Neural cell (in vitro differentiated cells): Measurements from ENCODE around the gene TYW5.

Source experiments
- CTCF ChIP-seq: fragments of 450-650 bp; IDR thresholded peaks from 2 replicates; pipeline ENCODE4 v1.5.1; 2014; ENCODE audit warnings: antibody characterized with exemption, mild to moderate bottlenecking, moderate library complexity; ENCODE audit not compliant: poor library complexity, severe bottlenecking
- EZH2 ChIP-seq: fragments of 200-600, 300-800 bp; shearing (Covaris generic), sonication (generic); IDR thresholded peaks from 2 replicates; pipeline ENCODE4 v1.6.1; 2014; ENCODE audit warnings: antibody characterized with exemption, low read length, borderline replicate concordance, mild to moderate bottlenecking; ENCODE audit not compliant: insufficient read depth, poor library complexity, severe bottlenecking
- SMC3 ChIP-seq: fragments of 450-650 bp; conservative IDR thresholded peaks from 2 replicates; pipeline ENCODE4 v1.6.1; 2014; ENCODE audit warnings: antibody characterized with exemption, mild to moderate bottlenecking, moderate library complexity; ENCODE audit not compliant: poor library complexity

DNA sequence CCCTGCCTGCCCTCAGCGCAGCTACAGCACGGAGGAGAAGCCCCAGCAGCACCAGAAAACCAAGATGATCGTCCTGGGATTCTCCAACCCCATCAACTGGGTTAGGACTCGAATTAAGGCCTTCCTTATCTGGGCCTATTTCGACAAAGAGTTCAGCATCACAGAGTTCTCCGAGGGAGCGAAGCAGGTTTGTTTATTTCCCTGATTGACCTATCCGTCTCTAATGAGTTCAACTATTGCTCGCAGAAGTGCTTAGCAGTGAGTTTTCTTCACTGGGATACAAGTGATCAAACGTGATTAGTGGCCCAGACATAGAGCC lies 730 bp upstream of the TYW5 start:
- no peak for TF ChIP-seq CTCF
- TF ChIP-seq EZH2: no peak
- no peak for TF ChIP-seq SMC3
